Astrocyte of the spinal cord (primary cell): Measurements from ENCODE around the gene HSD17B7.
"Not testable (repeated sequence)": the region's sequence is repeated elsewhere in the genome, so short reads cannot be mapped to it uniquely, and the experiment has no call there.

ENCODE experiments used
- DNase-seq: peaks from one replicate; pipeline ENCODE4 v3.0.0; 2011; ENCODE audit warnings: low read depth, low spot score
- H3K4me3 ChIP-seq: 2 replicates; pipeline ENCODE4 v1.5.1; 2011; ENCODE audit warnings: low read depth, mild to moderate bottlenecking, low read length, moderate library complexity
- in situ Hi-C: cut with HindIII; loops from 2 replicates; pipeline ENCODE4 v1.10.0; 2017; ENCODE audit warnings: low sequenced_read_pairs
- TF ChIP-seq, protein P1 (sequence below): IDR thresholded peaks from 2 replicates; pipeline ENCODE4 v1.5.1; 2012; ENCODE audit warnings: low read depth, mild to moderate bottlenecking, low read length, inconsistent platforms

HSD17B7 gene

DNA sequence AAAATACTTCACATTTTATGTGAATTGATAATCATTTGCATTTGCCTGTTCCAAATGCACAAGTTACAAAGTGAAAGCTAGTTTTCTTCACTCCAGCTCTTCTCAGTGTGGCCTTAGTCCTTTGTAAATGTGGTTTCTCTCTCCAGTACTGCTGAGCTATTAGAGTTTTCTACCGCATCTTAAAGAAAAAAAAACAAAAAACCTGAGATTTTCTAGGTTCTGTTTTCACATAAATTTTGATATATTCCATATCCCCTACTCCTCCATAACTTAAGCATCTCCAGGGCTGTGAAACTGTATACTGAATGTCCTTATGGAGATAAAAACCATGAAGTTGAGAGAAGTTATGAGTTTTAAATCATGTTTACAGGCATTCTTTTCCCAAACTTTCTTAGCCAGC is 3.8 kb downstream of the HSD17B7 start:
- H3K4me3 ChIP-seq, in situ Hi-C loops, DNase-seq: not testable (repeated sequence)

DNA sequence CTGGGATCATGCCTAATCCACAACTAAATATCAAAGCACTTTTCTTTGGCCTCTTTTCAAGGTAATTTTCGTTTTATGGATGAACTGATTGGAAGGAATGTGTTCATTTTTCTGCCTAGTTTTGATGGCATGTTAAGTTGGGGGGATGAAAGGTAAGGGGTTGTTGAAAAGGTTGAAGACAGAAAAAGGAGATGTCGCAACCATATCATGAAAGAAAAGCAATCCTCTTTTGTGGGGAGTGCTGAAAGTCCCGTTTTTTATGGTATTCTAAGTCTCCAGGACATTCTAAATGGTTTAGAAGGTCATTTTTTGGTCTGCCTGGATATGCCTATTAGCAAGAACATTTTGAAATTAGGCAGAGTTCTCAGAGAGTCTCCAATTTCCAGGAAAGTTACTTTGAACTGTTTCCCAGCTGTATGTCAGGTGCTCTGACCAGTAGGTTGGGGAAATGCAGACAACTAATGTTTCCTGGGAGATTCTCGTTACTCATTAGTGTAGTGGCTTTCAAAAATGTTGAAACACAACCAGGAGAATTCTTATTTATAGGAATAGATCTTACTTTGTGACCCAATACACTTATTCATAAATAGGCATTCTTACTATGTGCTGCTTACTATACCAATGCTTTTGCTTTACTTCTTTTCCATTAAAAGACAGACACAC is 6.2 kb downstream of the HSD17B7 start:
- H3K4me3 ChIP-seq, in situ Hi-C loops, DNase-seq: not testable (repeated sequence)

DNA sequence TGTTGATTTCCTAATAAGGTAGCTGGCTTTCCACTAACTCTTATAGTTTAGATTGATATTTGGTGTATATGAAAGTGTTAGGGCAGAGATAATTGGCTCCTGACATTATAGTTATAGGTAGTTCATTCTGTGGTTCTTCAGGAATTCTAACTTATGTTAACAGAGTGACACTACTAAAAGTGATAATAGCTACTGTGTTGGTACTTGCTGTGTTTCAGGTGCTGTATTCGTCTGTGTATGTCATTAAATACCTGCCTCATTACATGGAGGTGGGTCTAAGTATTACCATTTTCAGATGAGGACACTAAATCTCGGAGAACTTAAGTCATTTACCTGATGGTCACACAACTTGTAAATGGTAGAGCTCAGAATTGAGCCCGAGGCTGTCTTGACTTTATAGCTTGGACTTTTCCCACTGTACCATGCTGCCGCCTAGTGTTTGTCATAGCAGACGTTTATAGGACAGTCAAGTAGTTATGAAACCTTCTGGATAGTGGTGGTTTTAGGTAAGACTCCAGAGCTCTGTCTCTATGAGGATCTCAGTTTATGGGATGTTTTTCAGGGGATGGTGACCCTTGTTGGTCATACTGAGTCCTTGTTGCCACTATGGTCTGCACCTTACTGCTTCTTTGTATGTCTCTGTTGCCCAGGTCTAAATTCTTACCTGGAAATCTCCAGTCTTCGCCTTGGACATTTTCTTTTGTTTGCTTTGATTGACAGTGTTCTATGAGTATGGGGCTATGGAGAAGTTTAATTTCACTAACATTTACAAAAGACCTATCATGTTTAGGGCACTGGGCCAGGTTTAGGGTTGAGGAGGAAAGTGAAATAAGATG is 9.7 kb downstream of the HSD17B7 start:
- in situ Hi-C loops, H3K4me3 ChIP-seq: not testable (repeated sequence)
- TF ChIP-seq, protein P1, sequence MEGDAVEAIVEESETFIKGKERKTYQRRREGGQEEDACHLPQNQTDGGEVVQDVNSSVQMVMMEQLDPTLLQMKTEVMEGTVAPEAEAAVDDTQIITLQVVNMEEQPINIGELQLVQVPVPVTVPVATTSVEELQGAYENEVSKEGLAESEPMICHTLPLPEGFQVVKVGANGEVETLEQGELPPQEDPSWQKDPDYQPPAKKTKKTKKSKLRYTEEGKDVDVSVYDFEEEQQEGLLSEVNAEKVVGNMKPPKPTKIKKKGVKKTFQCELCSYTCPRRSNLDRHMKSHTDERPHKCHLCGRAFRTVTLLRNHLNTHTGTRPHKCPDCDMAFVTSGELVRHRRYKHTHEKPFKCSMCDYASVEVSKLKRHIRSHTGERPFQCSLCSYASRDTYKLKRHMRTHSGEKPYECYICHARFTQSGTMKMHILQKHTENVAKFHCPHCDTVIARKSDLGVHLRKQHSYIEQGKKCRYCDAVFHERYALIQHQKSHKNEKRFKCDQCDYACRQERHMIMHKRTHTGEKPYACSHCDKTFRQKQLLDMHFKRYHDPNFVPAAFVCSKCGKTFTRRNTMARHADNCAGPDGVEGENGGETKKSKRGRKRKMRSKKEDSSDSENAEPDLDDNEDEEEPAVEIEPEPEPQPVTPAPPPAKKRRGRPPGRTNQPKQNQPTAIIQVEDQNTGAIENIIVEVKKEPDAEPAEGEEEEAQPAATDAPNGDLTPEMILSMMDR, result peak; percentile 67
- DNase-seq, result peak; percentile 70

DNA sequence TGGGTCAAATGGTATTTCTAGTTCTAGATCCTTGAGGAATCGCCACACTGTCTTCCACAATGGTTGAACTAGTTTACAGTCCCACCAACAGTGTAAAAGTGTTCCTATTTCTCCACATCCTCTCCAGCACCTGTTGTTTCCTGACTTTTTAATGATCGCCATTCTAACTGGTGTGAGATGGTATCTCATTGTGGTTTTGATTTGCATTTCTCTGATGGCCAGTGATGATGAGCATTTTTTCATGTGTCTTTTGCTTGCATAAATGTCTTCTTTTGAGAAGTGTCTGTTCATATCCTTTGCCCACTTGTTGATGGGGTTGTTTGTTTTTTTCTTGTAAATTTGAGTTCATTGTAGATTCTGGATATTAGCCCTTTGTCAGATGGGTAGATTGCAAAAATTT is 17.0 kb downstream of the HSD17B7 start:
- in situ Hi-C loops, DNase-seq, H3K4me3 ChIP-seq: not testable (repeated sequence)

DNA sequence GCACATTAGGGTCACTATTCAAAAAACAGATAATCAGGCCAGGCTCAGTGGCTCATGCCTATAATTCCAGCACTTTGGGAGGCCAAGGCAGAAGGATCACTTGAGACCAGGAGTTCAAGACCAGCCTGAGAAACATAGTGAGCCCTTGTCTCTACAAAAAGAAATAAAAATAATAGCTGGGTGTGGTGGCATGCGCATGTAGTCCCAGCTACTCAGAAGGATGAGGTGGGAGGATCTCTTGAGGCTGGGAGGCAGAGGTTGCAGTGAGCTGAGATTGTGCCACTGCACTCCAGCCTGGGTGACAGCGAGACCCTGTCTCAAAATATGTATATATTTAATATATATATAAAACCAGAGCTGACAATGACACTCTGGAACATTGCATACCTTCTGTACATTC is 21.9 kb downstream of the HSD17B7 start:
- in situ Hi-C loops, H3K4me3 ChIP-seq, DNase-seq: not testable (repeated sequence)

DNA sequence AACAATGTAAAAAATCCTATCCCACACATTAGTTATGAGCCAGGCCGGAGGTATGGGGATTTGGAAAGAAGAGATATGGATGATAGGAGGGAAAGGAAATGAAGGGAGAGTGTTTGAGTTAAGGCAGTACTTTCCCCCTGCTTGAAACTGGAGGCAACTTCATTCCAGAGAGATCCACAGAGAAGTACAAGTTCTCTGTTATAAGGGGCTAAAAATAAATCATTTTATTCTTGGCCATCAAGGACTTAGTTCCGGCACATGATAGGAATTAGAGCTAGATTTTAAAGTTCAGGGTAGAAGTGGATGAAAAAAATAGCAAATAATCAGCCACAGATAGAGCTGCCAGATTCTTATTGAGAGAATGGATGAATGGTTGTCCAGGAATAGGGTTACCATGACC is 27.6 kb downstream of the HSD17B7 start:
- DNase-seq, H3K4me3 ChIP-seq, in situ Hi-C loops: not testable (repeated sequence)

DNA sequence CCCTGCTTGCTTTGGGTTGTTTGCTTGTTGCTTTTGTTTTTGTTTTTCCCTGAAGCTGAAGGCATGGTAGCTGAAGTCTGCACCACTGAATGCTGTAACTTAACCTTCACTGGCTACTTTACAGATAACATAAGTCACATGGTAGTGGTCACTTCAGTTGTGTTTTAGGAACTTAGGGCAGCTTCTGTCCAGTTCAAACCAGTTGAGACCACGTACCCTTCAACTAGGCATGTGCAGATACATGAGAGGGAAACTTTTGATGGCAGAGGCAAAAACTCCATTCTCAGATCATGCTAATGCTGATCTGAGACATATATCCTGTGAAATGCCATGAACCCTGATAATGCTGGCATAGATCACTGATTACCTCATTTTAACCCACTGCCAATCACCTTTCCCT is 28.2 kb downstream of the HSD17B7 start:
- H3K4me3 ChIP-seq, in situ Hi-C loops: not testable (repeated sequence)

DNA sequence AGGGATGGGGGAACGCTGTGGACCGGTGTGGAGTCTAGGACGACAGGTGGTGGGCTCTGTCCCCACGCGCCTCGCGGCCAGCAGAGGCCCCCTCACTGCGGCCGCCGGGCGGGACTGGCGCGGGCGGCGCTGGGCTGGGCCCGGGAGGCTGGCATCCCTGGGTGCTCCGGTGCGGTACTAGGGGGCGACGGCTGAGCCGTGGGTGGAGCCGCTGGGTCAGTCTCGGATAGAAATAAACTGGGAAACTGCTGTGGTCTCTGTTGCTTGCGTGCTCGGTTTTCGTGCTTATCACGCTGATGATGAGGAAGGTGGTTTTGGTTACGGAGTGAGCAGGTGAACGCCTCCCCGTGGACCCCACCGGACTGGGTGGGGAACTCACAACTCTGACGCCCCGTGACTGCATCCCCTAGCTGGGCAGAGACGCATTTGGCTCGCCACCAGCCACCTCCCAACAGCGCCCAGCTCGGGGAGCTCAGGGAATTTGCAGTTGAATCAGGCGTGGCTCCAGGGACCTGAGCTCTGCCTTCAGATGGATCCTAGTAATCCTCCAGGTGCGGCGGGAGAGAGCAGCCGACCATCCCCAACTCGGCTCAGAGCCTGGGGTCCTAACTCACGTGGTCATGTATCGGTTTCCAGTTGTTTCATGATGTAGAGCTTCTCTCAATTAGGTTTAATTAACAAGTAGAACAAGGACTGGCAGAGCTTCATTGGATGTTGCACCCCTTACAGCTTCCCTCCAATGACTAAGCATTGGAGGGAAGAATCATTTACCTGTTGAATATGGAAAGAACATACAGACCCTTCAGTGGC is 32.1 kb downstream of the HSD17B7 start:
- DNase-seq, result no peak
- TF ChIP-seq, protein P1, result peak; percentile 21

More for the DNA sequence above, 28.2 kb downstream of the HSD17B7 start:
- DNase-seq, result not testable (repeated sequence)

DNA sequence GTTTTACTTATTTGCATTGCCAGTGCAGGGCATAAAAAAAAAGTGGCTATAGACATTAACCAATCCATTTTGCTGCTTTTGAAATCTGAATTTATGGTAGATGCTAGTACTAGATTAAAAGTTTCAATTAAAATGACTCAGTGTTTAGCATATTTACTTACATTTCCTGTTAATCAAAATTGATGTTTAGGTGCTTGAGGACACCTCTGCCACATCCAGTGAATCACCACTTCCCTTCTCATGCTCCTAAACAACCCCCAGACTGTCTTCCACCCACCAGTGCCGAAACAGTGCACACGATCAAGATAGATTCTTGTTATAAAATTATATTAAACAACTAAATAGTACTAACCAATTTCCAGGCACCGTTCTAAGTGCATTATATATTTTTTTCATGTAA is 32.7 kb downstream of the HSD17B7 start:
- DNase-seq, result no peak
- H3K4me3 ChIP-seq, result no peak overlapping the region
- TF ChIP-seq, protein P1, result no peak
- in situ Hi-C loops, result no loop called here

More for the DNA sequence above, 32.1 kb downstream of the HSD17B7 start:
- H3K4me3 ChIP-seq, result peak overlapping the region; percentile 57
- in situ Hi-C loops, result no loop called here
